Stimulated activated CD8-positive, alpha-beta memory T cell treated with anti-CD3 and anti-CD28 coated beads, Interleukin-12 subunit alpha, Interleukin-12 subunit beta, amount 100 ng/mL, for 1 hour (primary cell): Measurements from ENCODE around the gene REEP3.
"Not testable (repeated sequence)": the region's sequence is repeated elsewhere in the genome, so short reads cannot be mapped to it uniquely, and the experiment has no call there.

Experiments used
- DNase-seq: peaks from one replicate; pipeline ENCODE4 v3.0.0-alpha.2; 2020; ENCODE audit warnings: low read depth

REEP3 gene

DNA sequence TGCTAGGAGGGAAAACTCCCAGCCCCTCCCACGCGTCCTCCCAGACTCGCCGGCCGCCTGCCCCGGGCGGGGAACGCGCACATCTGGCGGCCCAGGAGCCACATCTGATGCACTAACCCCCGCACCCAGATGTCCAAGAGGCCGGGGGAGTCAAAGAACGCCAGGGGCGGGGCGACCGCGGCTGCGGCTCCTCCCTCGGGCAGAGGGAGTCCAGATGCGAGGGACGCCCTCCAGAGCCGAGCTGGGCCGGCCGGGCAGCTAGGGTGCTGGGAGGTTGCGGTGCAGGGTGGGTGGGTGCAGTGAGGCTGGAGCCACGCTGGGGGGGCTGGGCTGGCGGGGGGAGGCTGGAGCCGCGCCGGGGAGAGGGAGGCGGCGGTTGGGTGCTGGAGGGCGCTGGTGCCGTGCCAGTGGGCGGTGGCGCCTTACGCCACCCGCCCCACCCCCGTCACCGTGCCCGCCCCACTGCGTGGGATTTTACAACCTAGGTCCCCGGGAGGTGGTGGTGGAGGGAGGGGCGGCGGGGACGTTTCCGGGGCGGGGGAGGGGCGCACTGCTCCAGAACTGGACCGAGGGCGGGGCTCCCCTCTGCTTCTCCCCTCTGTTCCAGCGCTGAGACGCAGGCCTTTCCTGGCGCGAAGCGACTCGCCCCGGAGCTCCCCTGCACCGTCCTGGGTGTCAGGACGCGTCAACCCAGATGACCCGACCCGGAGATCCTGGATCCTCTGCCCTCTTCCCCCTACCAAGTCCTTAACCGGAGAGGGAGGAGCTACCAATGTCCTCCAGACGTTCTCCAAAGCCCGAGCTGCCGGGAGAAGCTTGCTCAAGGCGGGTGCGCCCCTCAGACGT, 109.1 kb downstream of the REEP3 start:
- DNase-seq, result peak; percentile 57

DNA sequence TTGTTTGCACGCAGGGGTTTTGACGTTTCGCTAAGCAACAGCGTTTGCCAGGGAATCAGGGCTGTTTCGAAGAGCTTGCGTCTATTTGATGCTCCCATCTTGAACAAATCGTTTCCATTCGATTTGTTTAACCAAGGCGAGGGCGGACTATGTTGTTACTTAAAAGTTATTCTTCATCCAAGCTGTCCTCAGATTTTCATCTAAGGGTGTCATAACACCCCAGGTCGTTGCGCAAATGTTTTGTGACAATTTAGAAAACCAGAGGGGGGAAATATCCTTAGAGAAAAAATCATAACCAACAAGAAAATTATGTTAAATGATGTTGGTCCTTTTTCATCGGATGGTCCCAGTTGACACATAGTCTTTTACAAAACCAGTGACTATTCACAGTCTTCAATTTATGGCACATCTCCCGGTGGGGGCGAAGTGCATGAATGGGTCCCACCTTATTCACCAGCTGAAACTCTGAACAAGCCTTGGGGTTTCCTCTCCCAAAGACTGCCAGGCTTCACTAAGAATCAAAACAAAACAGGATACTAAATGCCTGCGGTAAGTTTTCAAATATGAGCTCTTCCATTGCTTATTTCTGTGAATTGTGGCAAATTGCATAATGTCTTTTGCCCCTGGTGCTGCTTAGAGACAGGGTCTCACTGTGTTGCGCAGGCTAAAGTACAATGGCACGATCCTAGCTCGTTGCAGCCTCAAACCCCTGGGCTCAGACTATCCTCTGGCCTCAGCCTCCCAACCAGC, 109.9 kb downstream of the REEP3 start:
- DNase-seq, result no peak

DNA sequence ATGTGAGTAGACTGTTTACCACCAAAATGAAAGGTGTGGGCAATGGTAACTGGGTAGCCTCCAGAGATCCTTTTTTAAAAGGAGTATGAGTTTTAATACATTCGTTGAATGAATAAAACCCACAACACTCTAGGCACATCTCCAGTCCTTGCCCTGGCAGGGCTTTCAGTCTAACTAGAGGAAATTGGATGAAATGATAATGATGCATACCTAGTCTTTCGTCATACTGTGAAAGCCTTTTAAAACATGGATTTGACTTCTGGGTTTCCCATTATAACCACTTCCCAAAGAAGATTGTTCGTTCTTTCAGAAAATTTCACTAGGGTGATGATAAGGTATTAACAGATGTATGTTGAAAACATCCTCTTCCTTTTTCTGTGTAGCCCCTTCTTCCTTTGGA, 110.8 kb downstream of the REEP3 start:
- no peak for DNase-seq

DNA sequence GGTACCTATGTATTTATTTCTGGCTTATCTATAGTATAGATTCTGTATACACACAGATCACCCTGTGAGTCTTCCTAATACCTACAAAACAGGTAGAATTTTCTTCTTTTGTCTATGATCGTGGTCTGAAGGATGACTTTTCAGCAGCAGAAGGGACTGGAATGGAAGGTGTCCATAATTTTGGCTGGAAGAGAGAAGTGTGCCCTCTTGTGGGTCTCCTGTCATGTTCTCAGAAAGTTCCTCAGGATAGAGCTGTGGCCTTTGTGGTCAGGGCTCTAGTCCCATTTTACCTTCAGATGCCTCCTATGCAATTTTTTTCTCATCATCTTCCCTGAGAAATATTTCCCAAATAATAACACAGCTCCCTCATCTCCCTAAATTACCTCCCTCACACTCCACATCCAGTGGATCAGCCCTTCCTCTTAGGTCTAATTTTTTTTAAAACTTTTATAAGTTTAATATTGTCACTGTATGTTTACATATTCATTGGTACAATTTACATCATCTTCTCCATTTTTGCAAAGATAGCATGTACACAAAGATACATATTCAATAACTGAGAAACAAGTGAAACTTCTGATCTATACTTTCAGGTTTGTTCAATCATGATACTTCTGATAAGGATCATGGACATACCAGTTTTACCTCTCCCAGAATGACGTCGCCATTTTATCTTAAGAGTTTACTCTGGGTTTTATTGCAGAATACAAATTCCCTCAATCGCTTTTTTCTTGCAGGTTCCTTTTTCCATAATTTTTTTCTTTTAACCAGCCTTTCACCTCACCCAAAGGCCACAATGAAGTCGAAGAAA, 112.7 kb downstream of the REEP3 start:
- no peak for DNase-seq

DNA sequence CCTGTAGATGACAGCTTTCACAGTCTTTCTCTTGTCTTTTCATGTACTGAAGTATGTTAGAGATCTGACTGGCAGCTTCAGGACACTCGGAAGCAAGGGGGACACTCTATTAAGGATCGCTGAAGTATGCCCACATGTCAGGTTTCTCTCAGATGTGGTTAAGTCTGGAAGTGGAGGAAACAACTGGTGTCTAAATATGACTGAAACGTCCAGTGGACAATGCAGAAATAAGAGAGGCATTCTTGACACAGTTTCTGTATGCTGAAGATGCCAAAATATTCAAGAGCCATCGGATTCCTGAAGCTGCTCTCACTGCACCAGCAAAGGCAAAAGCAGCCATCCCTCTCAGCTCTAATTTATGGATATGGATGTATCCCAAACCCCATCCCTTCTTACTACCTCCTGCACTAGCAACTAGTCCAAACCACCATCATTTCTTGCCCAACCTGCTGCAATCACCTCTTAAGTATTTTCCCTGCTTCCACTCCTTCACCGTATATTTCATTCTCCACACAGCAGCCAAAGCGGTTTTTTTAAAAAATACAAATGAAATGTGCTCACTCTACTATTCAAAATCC, 113.4 kb downstream of the REEP3 start:
- DNase-seq, result no peak

DNA sequence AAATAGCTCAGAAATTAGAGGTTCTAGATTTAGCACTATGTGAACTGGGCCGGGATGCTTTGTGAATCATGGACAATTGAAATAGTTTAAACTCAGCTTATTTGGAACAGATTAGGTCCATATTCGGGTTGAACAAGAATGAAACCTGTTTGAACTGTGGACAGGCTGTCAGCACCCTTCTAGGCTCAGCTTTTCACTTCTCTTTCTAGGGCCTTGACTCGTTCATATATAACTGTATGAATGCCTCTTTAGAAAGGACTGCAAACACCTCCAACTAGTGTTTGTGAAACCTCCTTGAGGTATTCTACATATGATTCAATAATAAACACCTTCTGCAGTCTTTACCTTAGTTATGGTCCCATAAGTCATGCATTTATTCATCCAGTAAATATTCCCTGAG, 115.6 kb downstream of the REEP3 start:
- no peak for DNase-seq

DNA sequence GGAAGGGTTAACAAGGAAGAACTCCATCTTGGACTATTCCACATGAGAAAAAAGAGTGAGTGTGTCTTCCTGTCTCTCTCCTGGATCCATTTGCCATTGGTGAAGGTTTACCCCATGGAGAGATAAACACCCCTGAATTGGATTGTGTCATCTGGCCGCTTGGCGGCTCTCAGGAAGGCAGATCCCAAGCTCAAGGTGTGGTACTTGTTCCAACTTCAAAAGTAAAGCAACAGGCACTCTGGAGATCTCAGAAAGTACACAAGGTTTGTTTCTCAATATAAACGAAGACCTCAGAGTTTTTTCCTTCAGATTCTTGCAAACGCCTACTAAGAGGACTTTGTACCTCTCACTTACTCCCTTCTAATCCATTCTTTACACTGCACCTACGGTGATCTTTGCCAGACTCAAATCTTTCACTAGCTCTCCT, 116.7 kb downstream of the REEP3 start:
- no peak for DNase-seq

DNA sequence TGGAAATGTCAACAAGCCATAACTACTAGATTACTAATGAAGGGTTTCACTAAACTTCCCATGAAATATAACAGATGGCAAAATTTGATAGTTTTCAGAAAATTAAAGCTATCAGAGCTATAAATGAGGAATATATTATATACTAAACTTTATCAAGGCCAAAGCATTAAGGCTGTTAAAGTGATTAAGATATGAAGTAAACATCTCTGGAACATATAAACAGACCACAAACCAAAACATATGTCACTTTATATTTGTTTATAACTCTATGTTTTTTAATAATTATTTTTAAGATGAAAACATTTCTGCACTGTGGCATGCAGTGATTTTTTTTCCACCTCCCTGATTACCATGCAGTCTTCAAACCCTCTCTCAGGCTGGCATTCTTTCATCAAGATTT, 120.2 kb downstream of the REEP3 start:
- DNase-seq, result no peak

DNA sequence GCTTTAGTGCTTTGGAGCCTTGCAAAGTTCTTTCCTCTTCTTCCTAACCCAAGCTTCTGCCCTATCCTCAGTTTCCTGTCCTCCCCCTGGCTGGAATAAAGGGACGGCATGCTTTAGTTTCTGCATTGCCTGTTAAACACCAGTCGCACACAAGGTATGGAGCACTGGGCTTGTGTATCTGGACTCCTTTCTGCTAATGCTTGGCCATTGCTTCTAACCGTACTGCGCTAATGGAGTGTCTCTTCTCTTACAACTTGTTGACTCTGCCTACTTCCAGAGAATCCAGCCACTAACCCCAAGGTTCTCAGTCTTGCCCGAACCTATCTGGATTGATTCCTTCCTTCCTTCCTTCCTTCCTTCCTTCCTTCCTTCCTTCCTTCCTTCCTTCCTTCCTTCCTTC, 120.6 kb downstream of the REEP3 start:
- no peak for DNase-seq

DNA sequence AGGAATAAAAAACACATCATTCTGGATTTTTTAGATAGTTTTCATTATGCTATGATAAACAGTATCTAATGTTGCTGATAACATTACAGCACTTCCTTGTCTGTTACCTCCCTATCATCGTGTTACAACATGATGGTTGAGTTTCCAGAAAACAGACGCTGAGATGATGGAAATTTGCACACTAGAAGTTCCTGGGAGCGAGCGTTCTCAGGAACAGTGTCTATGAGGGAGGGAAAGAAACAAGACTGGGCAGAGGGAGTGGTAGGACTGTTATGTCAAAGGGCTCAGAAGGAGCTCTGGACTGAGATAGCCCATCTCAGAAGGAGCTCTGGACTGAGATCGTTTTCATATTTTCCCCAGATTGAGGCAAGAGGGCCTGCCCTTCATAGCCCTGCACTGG, 121.6 kb downstream of the REEP3 start:
- DNase-seq, result no peak

DNA sequence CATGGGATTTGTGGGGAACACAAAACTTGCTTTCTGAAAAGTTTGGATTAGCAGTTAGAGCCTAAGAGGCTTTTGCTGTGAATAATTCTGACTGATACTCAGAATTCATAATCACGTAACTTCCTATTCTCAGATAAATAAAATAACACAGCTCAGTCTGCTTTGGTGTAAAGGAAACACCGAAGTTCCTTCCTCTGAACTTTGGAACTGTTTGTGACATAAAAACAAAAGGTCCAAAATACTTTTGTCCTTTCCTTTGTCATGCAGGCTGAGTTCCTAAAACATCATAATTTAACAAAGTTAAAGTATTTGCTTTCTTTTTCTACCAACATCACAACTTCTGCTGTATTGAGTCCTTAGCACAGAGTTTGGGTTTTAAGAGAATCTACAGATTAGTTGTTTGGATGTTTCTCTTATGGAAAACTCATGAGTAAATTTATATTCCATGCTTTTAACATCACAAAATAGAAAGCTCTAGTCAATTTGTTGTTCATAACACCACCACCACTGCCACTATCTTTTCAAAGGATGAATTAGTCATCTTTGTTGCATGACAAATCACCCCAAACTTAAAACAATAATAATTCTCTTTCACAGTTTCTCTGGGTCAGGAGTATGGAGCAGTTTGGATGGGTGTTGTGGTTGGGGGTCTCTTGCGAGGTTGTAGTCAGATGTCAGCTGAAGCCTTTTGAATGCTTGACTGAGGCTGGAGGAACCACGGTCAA, 123.4 kb downstream of the REEP3 start:
- DNase-seq, result no peak

DNA sequence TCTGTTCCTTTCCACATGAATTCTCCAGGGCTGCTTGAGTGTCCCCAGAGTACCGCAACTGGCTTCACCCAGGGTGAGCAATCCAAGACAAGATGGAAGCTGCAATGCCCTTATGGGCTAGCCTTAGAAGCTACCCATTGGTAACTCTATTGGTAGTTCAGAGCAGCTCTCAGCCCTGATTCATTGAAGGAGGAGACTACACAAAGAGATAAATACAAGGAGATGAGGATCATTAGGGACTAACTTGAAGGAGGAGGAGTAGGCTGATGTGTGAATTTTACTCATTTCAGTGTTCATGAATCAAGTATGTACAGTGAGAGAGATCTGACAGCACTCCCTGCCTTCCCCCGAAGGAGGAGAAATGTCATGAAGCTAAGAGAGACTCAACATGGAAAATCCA, 124.0 kb downstream of the REEP3 start:
- no peak for DNase-seq

DNA sequence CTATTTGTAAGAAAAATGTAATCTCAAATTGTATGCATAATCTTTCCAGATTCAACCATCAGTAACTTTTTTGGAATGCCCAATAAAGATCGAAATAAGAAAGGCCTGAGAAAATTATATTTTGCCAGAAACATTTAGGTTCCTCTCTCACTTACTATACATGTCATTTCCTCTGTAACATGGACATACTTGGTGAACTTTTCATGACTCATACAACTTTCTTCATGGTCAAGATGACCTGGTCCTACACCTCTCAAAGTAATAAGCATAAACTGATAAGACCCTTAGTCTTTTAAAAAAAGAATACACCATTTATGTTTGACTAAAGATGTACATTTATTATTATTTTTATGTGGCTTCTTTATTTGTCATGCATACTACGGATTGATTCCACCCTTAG, 125.3 kb downstream of the REEP3 start:
- DNase-seq, result no peak

DNA sequence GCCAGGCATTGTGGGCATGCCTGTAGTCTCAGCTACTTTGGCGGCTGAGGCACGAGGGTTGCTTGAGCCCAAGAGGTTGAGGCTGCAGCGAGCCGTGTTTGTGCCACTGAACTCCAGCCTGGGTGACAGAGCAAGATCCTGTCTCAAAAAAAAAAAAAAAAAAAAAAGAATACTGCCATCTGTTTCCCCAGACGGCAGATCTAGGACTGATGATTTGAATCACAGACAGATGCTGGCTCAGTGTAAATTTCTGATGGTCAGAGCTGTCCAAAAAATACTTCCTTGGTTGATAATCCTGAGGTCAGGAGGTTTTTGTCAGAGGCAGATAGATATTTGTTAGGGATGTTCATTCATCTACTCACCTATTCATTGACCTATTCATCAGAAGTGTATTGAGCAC, 130.7 kb downstream of the REEP3 start:
- no peak for DNase-seq

DNA sequence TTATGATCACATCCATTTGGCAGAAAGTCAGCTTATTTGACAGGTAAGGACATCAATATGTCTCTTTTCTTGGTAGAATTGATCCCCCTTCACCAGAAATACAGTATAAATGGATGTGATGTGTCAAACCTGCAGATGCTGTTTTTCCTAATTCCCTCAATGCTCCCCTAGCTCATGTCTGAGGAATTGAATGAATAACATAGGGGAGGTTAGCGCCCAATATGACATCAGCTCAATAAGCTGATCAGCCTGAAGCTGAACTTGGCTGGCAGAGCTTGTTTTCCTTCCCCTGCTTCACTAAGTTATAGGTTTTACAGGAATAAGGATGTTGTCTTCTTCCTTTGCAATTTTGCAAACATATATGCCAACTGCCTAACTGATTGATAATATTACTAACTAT, 132.5 kb downstream of the REEP3 start:
- no peak for DNase-seq

DNA sequence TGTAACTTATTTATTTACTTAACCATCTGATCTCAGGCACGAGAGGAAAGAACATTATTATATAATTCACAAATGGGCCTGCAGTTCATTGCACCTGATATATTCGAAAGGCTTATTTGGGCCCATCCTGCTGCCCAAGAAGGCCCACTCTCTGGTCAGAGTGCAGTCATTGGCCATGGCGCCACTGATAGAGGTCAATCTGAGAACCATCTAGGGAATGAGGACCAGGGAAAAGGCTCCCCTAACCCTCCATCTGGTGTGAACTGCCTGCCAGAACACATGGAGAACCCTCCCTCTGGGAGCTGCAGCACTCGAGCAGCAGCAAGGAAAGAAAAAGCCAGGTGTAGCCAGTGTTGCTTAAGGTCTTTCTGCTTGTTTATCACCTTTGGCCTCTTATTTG, 136.6 kb downstream of the REEP3 start:
- DNase-seq, result no peak

DNA sequence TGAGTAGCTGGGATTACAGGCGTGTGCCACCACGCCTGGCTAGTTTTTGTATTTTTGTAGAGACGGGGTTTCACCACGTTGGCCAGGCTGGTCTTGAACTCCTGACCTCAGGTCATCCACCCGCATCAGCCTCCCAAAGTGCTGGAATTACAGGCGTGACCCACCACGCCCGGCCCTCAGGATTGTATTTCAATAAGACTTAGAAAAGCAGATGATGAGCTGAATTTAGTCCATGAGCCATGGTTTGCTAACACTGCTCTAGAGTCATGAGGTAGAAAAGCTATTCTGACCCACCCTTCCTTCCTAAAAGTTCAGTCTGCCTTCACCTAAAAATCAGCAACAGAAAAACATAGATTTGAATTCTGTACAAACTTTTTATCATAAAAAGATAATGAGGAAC, 139.7 kb downstream of the REEP3 start:
- DNase-seq, result not testable (repeated sequence)

DNA sequence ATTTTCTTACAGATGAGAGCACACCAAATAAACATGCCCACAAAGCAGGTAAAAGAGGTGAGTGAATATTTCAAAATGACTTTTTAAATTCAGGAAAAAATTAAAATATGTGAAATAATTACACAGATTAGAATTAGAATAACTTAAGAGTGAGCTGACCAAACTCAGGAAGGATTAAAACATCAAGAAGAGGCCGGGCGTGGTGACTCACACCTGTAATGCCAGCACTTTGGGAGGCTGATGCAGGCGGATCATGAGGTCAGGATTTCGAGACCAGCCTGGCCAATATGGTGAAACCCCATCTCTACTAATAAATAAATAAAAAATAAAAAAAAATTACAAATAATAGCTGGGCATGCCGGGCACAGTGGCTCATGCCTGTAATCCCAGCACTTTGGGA, 140.1 kb downstream of the REEP3 start:
- no peak for DNase-seq

DNA sequence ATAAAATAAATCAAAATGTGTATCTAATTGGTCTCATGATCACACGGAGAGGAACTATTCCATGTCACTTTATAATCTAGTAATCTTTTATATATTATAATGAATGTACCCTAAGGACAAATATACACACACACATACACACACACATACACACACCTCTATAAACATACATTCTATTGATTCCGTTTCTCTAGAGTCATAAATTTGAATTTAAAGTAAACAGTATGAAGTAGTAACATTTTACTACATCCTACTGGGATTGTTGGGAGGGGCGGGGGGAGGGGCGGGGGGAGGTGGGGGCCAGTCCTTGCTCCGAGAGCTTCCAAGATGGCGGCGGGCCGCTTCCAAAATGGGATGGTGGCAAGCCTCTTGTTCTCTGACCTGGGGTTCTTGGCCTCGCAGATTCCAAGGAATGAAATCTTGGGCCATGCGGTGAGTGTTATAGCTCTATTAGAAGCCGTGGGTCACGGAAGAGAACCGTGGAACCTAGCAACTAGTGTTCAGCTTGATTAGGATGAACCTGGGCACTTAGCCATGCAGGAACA, 143.2 kb downstream of the REEP3 start:
- DNase-seq, result no peak

DNA sequence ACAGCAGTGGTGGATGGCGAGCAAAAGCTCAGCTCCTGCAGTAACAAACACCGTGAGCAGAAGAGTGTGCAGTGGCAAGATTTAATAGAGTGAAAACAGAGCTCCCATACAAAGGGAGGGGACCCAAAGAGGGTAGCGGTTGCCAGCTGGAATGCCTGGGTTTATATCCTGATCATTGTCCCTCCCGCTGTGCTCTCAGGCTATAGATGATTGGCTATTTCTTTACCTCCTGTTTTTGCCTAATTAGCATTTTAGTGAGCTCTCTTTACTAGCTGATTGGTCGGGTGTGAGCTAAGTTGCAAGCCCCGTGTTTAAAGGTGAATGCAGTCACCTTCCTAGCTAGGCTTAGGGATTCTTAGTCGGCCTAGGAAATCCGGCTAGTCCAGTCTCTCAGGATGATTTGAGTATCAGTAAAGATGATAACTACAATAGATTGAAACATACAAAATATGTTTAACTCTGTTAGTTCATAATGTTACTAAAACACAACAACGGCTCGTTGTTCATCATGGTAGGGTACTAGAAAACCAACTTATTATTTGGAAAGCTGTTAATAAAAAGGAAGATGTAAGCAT, 143.9 kb downstream of the REEP3 start:
- DNase-seq, result not testable (repeated sequence)

DNA sequence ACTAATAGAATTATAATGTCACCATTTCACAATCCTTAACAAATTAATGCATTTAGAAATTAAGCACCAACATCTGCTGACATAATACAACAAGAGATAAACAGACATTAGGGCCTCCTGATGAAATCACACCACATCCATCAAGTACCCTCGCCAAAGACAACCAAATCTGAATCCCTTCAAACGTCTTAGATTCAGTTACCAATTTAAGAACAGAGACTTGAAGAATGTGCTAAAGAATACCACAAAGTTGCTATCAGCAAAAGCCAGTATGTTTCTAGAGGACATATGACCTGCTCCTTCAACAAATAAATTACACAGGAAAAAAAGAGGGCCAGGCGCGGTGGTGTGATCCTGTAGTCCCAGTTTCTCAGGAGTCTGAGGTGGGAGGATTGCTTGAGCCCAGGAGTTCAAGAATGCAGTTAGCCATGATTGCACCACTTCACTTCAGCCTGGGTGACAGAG, 144.5 kb downstream of the REEP3 start:
- no peak for DNase-seq
